Fibroblast of mammary gland (primary cell): ENCODE measurements around the gene CNIH2.

ENCODE experiments used
- DNase-seq: peaks from one replicate; pipeline ENCODE4 v3.0.0-alpha.2; 2010; ENCODE audit warnings: low read depth
- H3K4me3 ChIP-seq: 2 replicates; pipeline ENCODE4 v1.5.1; 2011; ENCODE audit warnings: low read depth, mild to moderate bottlenecking, low read length, moderate library complexity; ENCODE audit not compliant: control insufficient read depth
- CTCF ChIP-seq: conservative IDR thresholded peaks from 2 replicates; pipeline ENCODE4 v1.5.1; 2011; ENCODE audit warnings: low read depth, low read length, inconsistent platforms; ENCODE audit not compliant: control insufficient read depth, insufficient read depth

The CNIH2 gene

DNA sequence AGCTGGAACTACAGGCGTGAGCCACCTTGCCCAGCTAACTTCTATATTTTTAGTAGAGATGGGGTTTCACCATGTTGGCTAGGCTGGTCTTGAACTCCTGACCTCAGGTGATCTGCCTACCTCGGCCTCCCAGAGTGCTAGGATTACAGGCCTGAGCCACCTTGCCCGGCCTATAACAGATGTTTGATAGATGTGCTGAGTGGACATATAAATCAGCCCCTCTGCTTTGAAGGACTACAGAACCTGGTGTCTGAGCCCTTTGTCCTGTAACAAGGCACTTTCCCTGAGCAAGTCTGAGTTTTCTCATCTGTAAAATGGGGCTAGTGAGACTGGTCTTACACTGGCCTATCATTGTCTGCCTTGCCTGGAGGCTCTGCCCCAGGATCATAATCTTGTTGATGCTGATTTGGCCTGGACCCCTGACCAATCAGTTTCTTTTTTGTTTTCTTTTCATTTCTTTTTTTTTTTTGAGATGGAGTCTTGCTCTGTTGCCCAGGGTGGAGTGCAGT, 51.2 kb downstream of the CNIH2 start:
- no peak overlapping the region for H3K4me3 ChIP-seq
- TF ChIP-seq CTCF: no peak
- no peak for DNase-seq

DNA sequence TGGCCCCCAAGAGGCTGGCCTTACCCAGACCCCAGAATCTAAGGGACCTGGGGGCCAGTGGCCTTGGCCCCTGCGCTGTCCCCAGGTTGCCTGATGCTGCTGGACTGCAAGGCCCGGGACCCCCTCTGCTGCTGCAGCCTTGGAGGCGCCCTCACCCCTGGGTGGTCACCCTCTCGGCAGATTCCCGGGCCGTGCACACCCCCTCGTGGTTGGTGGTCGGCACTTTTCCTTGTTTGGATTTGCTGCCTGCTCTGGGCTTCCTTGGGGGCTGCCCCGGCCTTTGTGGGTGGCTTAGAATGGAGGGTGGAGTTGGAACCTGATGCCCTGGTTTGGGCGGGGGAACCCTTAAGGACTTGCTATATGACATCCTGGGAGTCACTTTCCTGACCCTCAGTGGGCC, 53.0 kb downstream of the CNIH2 start:
- no peak overlapping the region for H3K4me3 ChIP-seq
- no peak for DNase-seq
- no peak for TF ChIP-seq CTCF

DNA sequence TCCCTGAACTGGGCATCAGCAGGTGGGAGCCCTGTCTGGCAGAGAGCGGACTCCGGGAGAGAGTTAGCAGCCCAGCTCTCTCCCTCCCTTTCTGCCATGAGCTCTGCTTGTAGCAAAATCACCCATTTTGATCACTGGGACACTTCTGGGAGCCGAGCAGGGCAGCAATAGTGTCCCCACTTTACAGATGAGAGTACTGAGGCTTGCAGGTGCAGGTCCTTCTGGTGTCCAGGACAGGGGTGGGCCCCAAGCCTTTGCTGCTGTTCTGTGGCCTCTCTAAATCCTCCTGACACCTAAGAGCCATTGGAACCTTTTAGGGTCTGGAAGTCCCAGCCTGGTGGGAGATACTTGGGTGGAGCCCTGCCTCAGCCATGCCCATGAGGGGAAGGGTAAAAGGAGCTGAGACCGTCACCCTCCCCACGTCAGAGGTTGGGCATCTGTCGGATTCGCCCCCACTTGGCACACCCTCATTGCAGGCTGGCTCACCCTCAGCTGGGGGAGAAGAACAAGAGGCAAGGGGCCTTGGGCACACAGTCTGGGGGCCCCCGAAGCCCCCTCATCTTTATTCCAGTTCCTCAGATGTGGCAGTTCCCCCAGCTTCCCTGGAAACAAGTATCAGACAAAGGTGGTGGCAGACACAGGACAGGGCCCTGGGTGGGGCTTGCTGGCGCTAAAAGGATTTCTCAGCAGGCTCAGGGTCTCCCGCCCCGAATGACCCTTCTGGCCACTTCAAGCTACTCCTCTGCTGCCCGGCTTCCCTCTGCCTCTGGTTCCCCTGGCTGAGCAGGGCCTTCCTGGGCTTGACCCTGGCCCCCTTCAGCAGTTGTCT, 53.8 kb downstream of the CNIH2 start:
- no peak for DNase-seq

GRCh38 chr11:66332371-66333219, 54.6 kb downstream of the CNIH2 start:
- H3K4me3 ChIP-seq: no peak overlapping the region
- DNase-seq: no peak
- TF ChIP-seq CTCF: no peak

More for the DNA sequence above, 53.8 kb downstream of the CNIH2 start:
- no peak overlapping the region for H3K4me3 ChIP-seq
- no peak for TF ChIP-seq CTCF

DNA sequence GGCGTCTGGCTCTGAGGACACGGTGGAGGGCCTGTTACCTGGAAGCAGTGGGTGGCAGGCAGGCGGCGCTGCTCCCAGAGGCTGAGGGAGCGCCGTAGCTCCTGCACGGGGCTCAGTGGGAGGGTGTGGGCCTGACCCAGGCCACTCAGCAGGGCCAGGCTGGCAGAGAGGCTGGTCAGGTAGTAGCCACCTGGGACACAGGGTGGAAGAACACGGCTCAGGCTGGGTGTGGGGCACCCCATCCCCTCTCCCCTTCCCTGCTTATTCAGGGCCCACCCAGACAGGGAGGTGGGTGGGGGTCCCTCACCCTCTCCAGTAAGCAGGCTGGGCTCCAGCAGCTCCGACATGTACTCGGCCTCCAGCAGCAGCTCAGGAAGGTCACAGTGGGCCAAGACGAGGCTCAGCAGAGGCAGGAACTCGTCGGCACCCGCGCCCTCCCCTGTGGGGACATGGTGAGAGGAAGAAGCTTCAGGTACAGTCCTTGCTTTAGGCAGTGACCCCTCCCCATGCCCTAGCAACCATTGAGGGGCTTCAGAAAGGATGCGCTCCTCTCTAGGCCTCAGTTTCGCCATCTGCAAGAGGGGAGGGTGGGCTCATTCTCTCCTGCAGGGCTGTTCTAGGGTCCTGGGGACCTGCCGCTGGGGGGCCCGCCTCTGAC, 55.4 kb downstream of the CNIH2 start:
- no peak for DNase-seq
- H3K4me3 ChIP-seq: no peak overlapping the region
- no peak for TF ChIP-seq CTCF
